HG02798 (cell line): ENCODE data around the gene ZNF511.

ENCODE experiments used
- ATAC-seq: cut with Tn5 transposase; IDR thresholded peaks from one replicate; pipeline ENCODE4 v1.9.1; 2021; ENCODE audit warnings: mild to moderate bottlenecking; ENCODE audit not compliant: unreplicated experiment, poor library complexity

The ZNF511 gene

DNA sequence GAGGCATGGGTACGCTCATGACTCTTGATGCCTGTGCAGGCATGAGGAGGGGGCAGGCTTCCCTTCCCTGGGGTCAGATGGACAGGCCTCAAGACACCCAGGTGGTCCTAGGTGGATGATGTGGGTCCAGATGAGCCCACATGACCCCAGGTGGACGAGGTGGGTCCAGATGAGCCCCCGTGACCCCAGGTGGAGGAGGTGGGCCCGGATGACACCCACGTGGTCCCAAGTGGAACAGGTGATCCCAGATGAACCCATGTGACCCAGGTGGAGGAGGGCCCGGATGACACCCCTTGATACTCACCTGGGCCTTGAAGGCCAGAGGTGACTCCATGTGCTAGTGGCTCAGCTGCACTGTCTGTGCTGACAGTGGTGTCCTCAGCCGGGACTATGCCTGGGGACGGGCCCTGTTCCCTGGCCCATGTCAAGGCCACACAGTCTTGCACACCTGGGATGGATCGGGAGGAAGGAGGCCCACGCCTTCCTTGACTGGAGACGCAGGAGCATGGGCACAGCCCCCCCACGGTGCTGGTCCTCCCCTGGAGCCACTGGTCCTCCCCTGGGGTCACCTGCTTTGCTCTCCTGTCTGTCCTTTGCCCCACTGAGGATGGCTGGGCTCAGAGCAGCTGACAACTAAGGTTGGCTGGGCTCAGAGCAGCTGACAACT is 41.7 kb downstream of the ZNF511 start:
- no peak for ATAC-seq

DNA sequence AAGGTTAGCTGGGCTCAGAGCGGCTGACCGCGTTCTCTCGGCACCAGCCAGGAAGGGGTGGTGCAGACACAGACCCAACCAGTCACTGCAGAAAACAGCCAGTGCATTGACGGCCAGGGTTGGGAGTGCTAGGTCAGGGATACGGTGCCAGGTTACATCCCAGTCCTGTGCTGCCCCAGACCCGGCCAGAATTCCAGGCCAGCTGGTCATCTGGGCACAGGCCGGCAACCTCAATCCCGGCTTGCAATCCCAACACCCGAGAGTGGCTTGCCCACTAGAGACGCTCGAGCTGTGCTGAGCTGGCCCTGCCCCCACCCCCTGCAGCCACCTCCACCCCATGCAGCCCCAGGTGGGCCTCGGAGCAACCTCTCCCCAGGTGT is 42.2 kb downstream of the ZNF511 start:
- no peak for ATAC-seq

DNA sequence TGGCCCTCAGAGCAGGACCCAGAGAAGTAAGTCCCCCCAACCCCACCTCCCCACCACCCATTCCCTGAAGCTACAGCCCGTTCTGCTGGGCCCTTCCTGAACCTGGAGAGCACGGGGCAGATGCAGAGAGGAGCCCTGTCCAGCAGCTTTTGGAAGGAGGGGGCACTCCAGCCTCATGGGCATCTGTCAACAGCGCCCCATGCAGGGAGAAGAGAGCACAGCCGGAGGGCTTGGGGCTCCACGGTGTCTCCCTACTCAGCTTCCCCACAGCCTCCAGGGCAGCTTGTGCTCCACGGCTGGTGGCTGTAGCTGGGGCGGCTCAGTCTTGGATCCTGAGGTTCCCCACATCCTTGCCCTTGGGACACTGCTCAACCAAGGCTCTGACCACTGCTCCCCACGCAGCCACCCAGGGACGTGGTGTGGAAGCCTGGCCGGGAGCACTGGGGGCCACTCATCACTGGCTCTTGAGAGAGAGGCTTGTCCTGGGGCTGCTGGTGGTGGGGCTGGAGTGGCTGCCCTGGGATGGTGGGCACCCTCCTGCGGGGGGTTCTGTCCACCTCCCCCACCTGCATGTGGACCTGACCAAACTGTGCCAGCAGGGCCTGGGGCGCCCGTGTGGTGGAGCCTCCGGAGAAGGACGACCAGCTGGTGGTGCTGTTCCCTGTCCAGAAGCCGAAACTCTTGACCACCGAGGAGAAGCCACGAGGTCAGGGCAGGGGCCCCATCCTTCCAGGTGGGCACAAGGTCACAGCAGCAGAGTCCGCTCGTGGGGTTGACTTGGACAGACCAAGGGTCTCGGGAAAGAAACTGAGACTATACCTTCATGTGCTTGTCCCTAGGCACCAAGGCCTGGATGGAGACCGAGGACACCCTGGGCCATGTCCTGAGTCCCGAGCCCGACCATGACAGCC is 42.9 kb downstream of the ZNF511 start:
- no peak for ATAC-seq

DNA sequence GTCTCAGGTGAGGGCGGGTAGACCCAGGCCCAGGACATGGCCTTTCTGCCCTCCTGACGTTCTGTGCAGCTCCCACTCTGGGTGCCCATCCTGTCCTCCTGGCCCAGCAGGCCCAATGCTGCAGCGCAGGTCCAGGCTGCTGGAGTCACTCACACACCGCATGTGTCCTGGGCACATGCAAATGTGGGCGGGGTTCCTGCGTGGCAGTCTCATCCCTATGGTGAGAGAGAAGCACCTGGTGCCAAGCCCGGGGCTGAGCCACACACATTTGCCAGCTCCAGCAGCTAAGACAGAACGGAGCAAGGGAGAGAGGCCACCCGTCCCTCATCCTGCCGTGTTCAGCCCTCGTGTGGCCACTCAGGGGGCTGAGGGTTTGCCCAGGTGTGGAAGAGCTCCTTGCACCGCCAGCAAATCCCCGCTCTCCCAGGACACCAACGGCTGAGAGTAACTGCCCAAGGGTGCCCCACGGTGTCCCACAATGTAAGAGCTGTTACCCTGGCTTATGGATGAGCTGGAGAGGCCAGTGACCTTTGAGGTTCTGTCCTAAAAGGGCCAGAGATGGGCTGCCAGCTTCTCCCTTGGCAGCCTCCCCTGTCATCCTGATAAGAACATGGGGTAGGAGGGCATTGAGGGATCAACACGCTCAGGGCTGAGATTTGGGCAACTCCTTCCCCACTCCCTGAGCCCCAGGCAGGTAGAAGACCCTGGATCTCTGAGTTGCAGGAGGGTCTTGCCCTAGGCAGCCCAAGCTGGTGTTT is 44.7 kb downstream of the ZNF511 start:
- ATAC-seq, result no peak

DNA sequence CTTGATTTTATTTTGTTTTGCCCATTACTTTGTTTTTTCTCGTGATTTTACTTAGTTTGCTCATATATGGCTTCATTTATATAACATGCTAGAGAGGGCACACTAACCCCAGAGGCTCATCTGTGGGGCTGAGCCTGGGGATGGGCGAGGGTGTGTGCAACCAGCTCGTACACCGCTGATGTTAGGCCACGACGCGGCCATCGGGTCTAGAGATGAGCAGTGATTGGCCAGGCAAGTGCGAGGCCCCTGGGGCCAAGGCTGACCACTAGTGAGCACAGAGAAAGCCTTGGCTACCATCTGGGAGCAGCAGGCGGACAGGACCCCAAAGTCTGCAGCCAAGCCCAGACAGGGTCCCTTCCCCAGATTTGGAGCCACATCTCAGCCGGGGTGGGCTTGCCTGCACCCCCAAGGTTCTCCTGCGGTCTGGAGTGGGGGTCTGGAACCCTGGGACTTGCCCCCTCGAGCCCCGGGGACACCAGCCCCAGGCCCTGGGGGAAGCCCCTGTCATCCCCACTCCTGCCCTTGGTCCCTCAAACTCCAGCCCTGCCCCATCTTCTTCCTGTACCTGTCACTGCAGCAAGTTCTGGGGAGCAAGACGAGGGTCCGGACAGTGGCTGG is 45.4 kb downstream of the ZNF511 start:
- ATAC-seq, result no peak

DNA sequence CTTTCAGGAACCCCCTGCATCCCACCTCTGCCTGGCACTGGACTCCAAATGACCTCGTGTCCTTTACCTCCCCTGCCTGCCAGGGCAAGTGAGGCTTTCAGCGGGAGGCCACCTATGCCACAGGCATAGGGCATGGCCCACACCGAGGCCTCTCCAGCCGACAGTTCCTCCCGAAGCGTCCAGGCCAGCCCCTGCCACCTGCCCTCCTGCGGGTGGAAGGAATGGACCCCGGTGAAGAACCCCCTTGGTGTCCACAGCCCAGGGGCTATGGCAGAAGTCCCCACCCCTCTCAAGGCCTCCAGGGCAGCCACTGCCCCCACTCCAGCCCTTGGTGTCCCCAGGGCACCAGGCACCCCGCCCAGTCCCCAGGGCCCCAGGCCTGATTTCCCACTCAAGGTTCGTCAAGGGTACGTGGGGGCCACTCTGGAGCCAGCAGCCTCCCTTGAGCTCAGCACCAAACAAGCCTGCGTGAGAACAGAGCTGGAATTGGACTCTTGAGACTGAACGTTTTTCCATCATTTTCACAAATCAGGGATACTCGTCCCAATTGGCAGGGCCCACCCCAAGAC is 46.0 kb downstream of the ZNF511 start:
- no peak for ATAC-seq

DNA sequence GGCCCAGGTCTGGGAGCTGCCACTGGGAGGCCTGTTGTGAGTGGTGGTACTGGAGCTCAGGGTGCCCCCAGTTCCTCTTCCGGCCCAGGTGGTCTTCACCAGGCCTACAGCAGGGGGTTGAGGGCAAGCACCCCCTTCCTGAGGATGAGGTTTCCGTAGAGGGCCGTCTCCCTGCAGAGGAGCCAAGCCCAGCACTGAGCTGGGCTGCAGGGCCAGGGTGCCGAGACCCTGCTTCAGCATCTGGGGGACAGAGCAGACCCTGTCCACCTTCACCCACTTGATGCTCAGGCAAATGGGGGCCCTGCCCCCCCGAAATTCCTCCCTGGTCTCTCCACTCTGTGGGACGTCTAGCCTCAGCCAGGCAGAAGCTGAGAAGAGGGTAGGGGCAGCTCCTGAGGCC is 46.6 kb downstream of the ZNF511 start:
- no peak for ATAC-seq

DNA sequence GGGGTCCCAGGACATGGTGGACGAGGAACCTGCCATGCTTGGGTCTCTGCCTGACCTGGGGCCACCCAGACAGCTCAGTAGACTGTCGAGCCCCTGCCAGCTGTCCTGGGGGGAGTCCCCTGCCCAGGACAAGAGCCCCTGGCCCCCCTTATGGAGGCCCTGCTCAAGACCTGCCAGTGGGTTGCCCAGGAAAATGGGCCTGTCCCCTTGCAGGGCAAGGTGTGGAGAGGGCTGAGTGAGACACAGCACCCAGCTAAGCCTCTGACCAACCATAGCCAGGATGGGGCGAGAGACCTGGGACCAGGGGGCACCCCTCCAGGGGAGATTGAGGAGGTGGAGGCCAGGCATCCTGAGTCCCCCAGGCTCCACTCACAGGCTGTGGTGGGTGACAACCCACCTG is 47.3 kb downstream of the ZNF511 start:
- no peak for ATAC-seq

DNA sequence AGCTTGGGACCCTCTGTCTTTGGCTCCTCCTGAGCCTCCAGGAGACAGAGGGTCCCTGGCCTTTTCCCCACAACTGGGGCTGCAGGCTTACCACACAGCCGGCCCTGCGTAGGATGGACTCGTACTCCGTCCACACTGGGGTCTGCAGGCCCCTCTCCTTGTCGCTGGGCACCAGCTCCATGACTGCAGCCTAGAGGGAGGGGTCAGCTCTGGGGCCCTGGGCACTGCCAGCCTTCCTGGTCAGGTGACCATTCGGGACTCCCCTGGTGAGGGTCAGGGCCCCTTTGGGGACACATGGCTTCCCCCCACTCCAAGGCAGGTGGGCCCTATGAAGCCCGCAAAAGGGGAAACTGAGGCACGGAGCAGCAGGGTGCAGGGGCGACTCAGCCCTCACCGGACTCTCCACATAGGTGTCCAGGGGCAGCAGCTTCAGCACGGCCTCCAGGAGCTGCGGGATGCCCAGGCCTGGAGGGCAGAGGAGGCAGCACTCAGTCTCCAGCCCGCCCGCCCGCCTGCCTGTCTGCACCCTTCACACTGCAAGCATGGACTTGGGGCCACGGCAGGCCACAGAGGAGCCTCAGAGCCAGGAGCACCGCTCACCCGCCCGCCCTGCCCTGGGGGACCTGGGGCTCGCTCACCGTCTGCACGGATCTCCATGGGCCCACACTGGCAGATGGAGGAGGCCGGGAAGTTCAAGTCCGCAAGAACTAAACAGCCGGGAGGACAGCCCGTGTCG is 48.0 kb downstream of the ZNF511 start:
- ATAC-seq, result no peak

DNA sequence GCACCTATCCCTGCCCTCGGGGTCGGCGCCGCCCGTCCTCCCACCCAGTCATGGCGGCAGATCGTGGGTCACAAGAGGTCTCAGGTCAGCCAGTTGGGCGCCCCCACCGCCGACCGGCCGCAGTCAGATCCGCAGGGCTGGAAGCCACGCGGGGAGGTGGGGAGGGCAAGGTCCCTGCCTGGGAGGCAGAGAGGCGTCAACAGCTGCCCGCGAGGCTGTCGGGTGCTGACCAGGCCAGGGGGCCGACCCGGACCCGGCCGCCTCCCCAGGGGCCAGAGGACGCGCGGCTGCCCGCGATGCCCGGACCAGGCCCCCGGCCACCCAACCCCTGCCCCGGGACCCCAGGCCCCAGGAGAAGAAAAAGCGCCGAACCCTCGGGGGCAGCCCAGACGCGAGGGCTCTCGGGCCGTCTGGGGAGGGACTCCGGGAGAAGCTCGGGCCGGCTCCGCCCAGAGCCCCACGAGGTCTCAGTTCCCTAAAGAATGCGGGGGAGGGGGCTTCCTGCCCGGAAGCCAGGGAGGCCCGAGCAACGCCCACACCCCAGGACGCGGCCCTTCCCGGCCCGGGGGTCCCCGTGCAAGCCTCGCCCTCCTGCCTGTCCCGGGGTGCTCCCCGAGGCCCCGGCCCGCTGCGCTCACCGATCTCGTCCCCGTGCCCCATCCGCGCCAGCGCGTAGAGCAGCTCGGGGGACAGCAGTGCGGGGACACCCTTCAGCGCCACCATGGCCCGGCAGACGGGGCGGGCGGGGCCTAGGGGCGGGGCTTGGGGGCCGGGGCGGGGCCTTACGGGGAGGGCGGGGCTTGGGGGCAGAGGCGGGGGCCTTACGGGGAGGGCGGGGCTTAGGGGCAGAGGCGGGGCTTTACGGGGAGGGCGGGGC is 48.8 kb downstream of the ZNF511 start, which contains the start of gene FUOM:
FUOM (minus strand) TSS at position 735 of the 877 bp plus-strand sequence; CDS start at position 723, 12 bp downstream.
- peak; percentile 58 for ATAC-seq

DNA sequence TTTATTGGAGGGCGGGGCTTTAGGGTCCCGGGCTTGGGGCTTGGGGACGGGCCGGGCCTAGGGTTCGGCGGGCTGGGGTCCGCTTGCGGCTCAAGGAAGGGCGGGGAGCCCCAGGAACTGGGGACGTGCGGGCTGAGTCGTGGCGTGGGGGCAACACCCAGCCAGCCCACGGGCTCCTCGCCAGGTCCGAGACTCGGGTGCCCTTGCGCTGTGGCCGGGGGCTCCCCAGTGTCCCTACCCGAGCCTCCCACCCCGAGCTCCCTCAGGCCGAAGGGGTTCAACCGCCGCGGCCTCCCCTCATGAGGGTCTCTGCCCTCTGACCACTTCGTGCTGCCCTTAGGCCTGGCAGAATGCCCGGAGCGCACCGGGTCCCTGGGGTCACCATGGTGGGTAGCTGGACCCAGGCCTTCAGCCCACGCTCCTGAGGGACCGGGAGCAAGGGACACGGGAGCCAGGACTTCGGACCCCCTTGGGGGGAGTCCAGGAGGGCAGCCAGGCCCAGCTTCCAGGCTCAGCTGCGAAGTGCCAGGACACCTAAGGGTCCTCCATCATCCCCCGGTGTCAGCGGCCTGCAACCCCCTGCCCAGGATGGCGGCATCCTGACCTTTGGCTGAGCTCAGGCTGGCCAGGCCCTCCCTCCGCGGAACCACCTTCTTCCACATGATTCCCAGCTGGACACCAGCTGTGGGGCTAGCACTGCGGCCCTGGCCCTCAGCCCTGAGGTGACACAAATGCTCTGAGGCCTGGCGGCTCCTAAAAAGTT is 49.6 kb downstream of the ZNF511 start:
- ATAC-seq, result no peak

DNA sequence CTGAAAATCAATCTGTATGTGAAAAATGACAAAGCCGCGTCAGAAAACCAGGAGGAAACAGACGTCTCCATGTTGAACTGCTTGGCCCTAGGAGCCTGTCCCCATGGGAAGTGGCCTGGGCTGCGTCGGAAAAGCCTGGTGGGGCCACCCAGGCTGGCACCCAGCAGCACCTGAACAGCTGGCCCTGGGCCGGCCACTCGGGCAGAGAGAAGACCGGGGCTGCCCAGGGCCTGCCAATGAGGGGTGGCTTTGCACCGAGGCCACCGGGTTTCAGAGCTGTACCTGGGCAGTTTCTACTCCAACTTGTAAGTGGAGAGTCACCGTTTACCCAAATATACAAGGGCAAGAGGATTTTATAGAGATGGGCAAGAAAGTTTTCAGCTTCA is 50.2 kb downstream of the ZNF511 start:
- no peak for ATAC-seq

DNA sequence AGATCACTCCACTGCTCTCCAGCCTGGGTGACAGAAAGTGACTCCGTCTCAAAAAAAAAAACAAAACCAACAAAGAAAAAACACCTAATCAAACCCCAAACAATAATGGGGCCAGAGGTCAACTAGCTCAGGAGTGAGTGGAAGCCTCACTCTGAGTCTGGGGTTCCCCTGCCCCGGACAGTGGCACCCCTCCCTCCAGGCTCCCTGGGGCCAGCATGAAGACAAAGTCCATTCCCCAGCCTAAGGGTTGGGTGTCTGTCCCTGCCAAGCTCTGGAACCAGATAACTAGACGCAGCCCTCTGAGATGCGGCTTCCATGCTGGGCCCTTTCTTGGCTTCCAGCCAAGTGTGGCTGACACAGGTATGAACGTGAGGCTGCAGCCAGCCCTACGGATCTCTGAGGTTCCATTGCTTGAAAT is 50.8 kb downstream of the ZNF511 start:
- no peak for ATAC-seq

DNA sequence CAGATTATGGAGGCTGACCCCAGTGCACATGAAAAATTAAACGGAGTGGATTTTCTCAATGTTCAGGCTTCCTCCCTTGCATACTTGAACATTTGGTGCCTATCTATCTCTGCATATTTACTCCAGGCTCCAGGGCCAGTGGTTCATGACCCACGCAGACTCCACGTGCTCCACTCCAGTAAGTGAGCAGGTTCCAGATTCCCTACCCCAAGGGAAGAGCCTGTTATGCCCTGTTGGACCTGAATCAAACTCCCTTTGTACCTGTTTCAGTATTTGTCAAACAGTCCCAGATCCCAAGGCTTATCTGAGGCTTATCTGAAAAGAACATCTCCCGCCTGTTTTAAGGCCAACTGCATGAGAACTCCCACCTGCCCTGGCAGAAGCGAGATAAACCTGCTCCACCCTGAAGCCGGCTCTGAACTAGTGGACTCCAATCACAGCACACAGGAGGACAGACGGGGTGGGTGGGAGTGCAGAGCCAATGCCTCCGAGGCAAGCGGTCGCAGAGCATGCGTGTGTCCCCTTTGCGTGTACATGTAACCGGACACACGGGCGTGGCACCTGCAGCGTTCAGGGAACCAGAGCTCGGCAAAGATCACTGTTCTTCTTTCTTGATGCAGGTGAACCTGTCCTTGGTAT is 51.4 kb downstream of the ZNF511 start:
- no peak for ATAC-seq

DNA sequence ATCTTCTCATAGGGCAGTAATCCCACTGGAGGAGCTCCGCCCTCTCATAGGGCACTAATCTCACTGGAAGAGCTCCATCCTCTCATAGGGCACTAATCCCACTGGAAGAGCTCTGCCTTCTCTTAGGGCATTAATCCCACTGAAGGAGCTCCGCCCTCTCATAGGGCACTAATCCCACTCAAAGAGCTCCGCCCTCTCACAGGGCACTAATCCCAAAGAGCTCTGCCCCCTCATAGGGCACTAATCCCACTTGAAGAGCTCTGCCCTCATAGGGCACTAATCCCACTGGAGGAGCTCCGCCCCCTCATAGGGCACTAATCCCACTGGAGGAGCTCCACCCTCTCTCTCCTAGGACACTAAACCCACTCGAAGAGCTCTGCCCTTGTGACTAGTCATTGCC is 52.5 kb downstream of the ZNF511 start:
- ATAC-seq, result no peak

DNA sequence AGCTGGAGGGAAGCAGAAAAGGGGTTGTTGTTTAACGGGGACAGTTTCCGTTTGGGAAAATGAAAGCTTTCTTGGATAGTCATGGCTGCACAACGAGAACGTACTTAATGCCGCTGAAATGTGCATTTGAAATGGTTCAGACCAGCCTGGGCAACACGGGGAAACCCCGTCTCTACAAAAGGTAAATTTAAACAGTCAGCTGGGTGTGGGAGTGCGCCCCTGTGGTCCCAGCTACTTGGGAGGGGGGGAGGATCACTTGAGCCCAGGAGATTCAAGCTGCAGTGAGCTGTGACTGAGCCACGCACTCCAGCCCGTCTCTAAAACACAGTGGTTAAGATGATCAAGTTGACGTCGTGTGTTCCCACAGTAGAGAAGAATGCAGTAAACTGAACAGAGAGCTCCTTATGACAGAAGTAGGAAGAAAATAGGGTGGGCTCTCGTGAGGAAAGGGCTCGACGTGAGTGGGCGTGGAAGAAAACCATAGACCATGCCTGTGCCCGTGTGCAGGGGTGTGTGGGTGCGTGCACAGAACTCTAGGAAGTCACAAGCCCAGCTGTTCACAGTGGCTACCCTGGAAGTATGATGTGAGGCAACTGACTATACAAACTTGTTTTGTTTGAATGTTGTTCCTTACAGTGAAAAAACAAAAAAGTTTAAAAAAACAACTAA is 53.2 kb downstream of the ZNF511 start:
- no peak for ATAC-seq
